ENCODE measurements around the gene C2orf49. TPM values are rescaled to one million over a fixed set of nuclear protein-coding genes. Genes with fewer than 3 reads are reported as not detected.

C2orf49 gene
- total RNA-seq, 4 donors from 2014 or later: 17.1 to 24.0 (median 20.4) TPM

DNA sequence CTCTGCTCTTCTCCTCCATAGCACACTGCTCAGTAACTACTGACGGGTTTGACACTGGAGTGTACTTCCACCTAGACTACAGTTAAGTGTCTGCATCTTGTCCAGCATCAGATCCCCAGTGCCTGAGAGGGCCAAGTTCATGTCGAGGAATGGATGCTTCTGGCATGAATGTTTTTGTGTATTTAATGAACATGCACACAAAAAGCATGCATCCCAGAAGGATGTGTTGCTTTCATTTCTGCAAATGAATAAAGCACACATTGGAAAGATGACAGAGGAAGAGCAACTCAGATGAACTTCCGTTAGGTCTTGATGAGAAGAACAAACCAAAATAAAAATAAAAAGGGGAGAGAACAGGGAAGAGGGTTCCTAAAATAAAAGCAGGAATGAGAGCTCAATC lies 27.9 kb downstream of the C2orf49 start:
- TF ChIP-seq EP300 (IDR thresholded peaks at IDR 0.05): no peak
- TF ChIP-seq POLR2A (IDR thresholded peaks at IDR 0.05): no peak
- no peak for DNase-seq (ENCODE audit: low spot score in 2 of 2)
- no peak overlapping the region for H3K4me3 ChIP-seq
- H3K27me3 ChIP-seq: no peaks in the 10 kb centered on the region
- 47 to 69% methylated on average over 3 of the region's 3 CpGs for WGBS, 2 donors
- peaks cover 0 to 60% (median 2%) of the 10 kb centered on the region in 3 donors for H3K36me3 ChIP-seq
- no peaks in the 10 kb centered on the region for H3K9me3 ChIP-seq
- peaks cover 0 to 19% (median 0%) of the 10 kb centered on the region in 4 donors for H3K4me1 ChIP-seq
- H3K27ac ChIP-seq: no peak overlapping the region

DNA sequence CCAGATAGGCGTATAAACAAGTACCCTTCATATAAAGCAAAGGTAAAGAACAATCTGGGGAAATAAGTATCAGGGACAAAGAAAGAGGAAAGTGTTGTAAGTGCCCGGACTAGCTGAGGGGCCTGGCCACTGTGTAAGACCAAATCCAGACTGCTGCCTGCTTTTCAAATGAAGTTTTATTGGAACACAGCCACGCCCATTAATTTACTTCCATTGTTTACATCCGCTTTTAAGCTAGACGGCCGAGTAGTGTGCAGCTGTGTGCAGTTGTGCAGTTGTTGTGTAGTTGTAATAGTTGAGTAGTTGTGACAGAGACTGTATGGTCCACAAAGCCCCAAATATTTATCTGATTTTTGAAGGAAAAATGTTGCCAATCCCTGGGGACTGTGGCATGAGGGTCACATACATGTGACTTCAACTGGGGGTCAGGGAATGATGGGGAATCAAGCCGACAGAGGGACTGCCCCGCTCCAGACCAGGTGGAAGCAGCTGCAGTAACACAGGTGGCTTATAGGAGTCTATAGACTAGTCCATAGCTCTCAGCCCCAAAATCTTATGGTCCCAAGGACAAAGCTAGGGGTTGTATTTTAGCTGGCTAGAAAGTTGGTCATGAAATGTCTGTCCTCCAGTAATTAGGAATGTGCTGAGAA lies 31.5 kb downstream of the C2orf49 start:
- no peak for TF ChIP-seq POLR2A (IDR thresholded peaks at IDR 0.05)
- TF ChIP-seq, protein P1, sequence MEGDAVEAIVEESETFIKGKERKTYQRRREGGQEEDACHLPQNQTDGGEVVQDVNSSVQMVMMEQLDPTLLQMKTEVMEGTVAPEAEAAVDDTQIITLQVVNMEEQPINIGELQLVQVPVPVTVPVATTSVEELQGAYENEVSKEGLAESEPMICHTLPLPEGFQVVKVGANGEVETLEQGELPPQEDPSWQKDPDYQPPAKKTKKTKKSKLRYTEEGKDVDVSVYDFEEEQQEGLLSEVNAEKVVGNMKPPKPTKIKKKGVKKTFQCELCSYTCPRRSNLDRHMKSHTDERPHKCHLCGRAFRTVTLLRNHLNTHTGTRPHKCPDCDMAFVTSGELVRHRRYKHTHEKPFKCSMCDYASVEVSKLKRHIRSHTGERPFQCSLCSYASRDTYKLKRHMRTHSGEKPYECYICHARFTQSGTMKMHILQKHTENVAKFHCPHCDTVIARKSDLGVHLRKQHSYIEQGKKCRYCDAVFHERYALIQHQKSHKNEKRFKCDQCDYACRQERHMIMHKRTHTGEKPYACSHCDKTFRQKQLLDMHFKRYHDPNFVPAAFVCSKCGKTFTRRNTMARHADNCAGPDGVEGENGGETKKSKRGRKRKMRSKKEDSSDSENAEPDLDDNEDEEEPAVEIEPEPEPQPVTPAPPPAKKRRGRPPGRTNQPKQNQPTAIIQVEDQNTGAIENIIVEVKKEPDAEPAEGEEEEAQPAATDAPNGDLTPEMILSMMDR (IDR thresholded peaks at IDR 0.05): no peak
- no peak for TF ChIP-seq EP300 (IDR thresholded peaks at IDR 0.05)
- no peak for DNase-seq (ENCODE audit: low spot score in 2 of 2)
- Histone ChIP-seq H3K36me3 (peaks cover 0 to 24% (median 0%) of the 10 kb centered on the region in 3 donors), H3K27me3 (no peaks in the 10 kb centered on the region), H3K27ac (no peak overlapping the region), H3K4me3 (no peak overlapping the region), H3K9me3 (no peaks in the 10 kb centered on the region), H3K4me1 (peaks cover 0 to 43% (median 8%) of the 10 kb centered on the region in 4 donors)
- WGBS, 2 donors: 72 to 73% methylated on average over 8 of the region's 8 CpGs

DNA sequence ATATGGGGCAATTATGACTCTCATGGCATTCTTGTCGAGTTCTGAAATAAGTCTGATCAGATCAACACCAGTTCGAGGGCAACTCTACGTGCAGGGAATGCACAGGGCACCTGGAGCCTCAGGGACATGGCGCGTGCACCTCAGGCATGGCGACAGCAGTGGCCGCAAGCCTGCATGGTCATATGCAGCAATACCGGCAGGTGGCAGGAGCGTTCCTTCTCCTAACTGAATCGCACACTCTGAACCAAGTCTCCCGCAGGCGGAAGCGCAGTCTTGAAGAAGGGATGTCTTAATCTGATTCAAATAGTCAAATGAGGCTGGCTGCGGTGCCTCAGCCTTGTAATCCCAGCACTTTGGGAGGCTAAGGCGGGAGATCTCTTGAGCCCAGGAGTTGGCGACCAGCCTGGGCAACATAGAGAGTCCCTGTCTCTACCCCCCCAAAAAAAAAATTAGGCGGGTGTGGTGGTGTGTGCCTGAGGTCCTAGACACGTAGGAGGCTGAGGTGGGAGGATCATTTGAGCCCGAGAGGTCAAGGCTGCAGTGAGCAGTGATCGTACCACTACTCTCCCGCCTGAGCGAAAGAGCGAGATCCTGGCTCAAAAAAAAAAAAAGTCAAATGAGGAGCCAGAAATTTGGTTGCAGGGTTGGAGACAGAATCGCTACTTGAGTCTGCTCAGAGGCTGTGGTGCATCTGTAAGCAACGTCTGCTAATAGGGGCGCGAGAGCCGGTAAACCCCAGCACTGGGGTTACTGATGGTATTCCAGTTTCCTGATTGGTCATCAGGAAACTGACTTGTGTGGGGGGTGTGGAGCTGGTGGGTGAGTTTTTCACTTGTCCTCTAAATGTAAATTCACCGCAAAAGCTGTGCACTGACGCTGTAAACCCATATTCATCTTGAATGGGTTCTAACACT lies 32.7 kb downstream of the C2orf49 start:
- Histone ChIP-seq H3K27ac (peak overlapping the region in 2 of 4 donors; percentile 69 to 86), H3K4me3 (no peak overlapping the region), H3K4me1 (peaks cover 0 to 55% (median 17%) of the 10 kb centered on the region in 4 donors), H3K9me3 (no peaks in the 10 kb centered on the region), H3K36me3 (peaks cover 0 to 24% (median 0%) of the 10 kb centered on the region in 3 donors), H3K27me3 (no peaks in the 10 kb centered on the region)
- peak; percentile 82 to 93 for DNase-seq (ENCODE audit: low spot score in 2 of 2)
- TF ChIP-seq POLR2A (IDR thresholded peaks at IDR 0.05): no peak
- TF ChIP-seq, protein P1 (IDR thresholded peaks at IDR 0.05): peak; percentile 85 to 95 (median 88)
- TF ChIP-seq EP300 (IDR thresholded peaks at IDR 0.05): peak in 1 of 2 donors; percentile 57
- 37 to 41% methylated on average over 28 to 30 of the region's 30 CpGs for WGBS, 2 donors

DNA sequence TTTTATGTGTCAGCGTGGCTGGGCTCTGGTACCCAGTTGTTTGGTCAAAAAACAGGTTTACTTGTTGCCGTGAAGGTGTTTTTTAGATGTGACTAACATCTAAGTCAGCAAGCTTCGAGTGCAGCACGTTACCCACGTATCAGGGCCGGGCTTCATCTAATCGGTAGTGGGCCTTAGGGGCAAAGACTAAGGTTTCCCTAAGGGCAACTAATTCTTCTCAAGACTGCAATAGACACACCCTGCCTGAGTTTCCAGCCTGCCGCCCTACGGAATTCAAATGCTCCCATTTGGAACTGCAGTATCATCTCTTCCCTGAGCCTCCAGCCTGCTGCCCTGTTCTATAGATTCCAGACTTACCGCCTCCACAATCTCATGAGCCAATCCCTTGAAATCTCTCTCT lies 33.8 kb downstream of the C2orf49 start:
- peak overlapping the region in 2 of 4 donors; percentile 69 to 86 for H3K27ac ChIP-seq
- peaks cover 0 to 65% (median 18%) of the 10 kb centered on the region in 4 donors for H3K4me1 ChIP-seq
- H3K9me3 ChIP-seq: no peaks in the 10 kb centered on the region
- no peak overlapping the region for H3K4me3 ChIP-seq
- peaks cover 0 to 20% (median 0%) of the 10 kb centered on the region in 3 donors for H3K36me3 ChIP-seq
- DNase-seq (ENCODE audit: low spot score in 2 of 2): no peak
- WGBS, 2 donors: 69 to 79% methylated on average over 10 of the region's 10 CpGs
- no peaks in the 10 kb centered on the region for H3K27me3 ChIP-seq
- TF ChIP-seq POLR2A (IDR thresholded peaks at IDR 0.05): no peak
- TF ChIP-seq, protein P1 (IDR thresholded peaks at IDR 0.05): no peak
- no peak for TF ChIP-seq EP300 (IDR thresholded peaks at IDR 0.05)

DNA sequence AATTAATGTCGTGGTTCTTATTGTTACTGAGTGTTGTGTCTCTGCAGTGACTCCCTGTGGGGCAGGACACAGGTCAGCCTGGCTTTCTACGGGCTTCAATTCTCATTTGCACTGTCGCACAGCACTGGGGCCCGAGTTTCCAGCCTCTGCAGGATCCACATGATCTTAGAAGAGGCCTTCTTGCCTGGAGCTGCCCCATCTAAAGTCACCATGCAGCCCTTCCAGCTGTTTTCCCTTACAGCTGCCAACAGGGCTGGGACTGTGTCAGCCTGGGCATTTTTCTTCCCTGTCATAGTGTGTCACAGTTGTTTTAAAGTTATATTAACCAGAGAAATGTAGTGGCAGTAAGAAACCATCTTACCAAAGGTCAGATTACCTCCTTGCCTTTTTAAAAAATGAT lies 34.5 kb downstream of the C2orf49 start:
- no peaks in the 10 kb centered on the region for H3K9me3 ChIP-seq
- peaks cover 0 to 70% (median 19%) of the 10 kb centered on the region in 4 donors for H3K4me1 ChIP-seq
- no peaks in the 10 kb centered on the region for H3K27me3 ChIP-seq
- TF ChIP-seq POLR2A (IDR thresholded peaks at IDR 0.05): no peak
- no peak for TF ChIP-seq EP300 (IDR thresholded peaks at IDR 0.05)
- TF ChIP-seq, protein P1 (IDR thresholded peaks at IDR 0.05): no peak
- WGBS, 2 donors: 48 to 76% methylated on average over 4 of the region's 4 CpGs
- H3K27ac ChIP-seq: peak overlapping the region in 2 of 4 donors; percentile 69 to 86
- no peak overlapping the region for H3K4me3 ChIP-seq
- H3K36me3 ChIP-seq: peaks cover 0 to 14% (median 0%) of the 10 kb centered on the region in 3 donors
- DNase-seq (ENCODE audit: low spot score in 2 of 2): no peak
